Measurements from ENCODE around the gene POPDC3.

DNA sequence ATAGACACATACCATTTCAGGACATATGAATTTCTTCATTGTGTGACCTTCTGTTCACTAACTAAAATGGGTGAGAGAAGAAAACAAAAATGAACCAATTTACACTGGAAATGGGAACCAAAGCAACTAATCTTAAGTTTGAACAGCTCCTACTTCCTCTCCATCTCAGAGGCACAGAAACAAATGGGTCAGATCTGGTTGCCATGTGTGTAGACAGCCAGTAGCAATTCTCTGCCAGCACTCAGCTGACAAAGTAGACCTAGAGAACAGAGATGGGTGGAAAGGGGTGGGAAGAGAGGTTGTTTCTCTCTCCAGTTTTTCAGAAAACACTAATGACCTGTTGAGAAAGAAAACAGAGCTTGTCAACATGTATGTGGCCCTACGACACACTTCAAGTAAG is 14.3 kb upstream of the POPDC3 start:
- no peak for TF ChIP-seq CREB1 (IDR thresholded peaks at IDR 0.05; ENCODE audit: low read depth)
- no peak for TF ChIP-seq CEBPB (IDR thresholded peaks at IDR 0.05)
